ENCODE measurements around the gene PI3.

The PI3 gene

DNA sequence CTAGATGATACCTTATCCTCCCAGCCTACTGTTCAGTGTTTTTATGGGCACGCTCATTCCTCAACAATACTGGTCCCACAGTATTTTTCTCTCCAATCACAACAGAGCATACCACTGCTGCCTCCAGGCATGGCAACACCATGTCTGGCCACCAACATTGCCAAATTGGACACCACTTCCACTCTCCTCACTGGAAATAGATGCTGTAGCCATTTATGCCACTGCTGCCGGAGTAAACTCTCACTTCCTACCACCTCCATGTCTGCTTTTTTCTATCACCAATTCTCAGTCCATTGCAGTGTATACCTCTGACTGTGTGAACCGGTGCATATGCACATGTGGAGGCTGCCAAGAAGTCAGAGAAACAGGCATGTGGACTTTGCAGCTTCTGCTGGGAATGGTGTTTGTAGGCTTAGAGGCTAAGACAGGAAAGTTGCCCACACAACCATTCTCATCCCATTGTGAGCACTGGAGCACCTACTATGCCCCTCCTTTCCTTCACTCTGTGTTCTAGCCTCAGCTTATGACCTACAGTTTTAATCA lies 14.4 kb downstream of the PI3 start:
- TF ChIP-seq ZFX (IDR thresholded peaks at IDR 0.05; ENCODE audit: borderline replicate concordance) = no peak
- TF ChIP-seq, protein P1, sequence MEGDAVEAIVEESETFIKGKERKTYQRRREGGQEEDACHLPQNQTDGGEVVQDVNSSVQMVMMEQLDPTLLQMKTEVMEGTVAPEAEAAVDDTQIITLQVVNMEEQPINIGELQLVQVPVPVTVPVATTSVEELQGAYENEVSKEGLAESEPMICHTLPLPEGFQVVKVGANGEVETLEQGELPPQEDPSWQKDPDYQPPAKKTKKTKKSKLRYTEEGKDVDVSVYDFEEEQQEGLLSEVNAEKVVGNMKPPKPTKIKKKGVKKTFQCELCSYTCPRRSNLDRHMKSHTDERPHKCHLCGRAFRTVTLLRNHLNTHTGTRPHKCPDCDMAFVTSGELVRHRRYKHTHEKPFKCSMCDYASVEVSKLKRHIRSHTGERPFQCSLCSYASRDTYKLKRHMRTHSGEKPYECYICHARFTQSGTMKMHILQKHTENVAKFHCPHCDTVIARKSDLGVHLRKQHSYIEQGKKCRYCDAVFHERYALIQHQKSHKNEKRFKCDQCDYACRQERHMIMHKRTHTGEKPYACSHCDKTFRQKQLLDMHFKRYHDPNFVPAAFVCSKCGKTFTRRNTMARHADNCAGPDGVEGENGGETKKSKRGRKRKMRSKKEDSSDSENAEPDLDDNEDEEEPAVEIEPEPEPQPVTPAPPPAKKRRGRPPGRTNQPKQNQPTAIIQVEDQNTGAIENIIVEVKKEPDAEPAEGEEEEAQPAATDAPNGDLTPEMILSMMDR (IDR thresholded peaks at IDR 0.05) = no peak
- H3K27ac ChIP-seq = no peak overlapping the region

DNA sequence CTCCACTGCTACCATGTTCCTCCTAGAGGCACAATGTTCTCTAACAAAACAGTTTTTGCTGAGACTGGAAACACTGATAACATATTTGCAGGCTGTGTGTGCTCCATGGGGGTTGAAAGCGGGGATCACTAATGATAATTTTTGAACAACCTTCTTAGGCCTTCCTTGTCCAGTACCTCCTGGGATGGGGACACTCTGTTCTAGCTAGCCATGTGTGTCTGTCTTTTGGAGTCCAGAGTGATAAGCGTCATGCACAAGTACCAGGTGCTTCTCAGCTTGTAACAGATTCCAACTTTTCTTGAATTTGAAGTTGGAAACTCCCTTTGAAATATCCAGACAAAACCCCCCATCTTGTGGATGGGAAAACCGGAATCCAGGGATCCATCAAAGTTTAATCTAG lies 15.2 kb downstream of the PI3 start:
- no peak for TF ChIP-seq ZFX (IDR thresholded peaks at IDR 0.05; ENCODE audit: borderline replicate concordance)
- TF ChIP-seq, protein P1 (IDR thresholded peaks at IDR 0.05) = no peak
- H3K27ac ChIP-seq = no peak overlapping the region

DNA sequence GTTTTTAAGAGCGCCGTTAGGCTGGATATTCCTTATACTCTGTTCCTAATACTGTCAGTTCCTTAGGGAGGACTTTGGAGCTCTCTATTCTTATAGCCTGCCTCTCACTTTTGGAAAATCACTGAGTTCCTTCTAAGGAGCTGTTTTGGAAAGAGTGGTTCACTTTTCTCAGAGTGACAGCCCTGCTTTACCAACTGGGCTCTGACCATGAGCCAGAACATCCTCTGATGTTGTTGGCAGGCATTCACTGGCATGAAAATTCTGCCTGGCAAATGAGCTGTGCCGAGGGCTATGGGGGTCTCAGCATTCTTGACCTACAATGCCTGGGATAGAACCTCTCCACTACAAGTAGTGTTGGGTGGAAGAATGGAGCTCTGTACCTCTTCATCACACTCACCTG lies 17.2 kb downstream of the PI3 start:
- TF ChIP-seq, protein P1 (IDR thresholded peaks at IDR 0.05) = no peak
- TF ChIP-seq ZFX (IDR thresholded peaks at IDR 0.05; ENCODE audit: borderline replicate concordance) = no peak
- no peak overlapping the region for H3K27ac ChIP-seq

DNA sequence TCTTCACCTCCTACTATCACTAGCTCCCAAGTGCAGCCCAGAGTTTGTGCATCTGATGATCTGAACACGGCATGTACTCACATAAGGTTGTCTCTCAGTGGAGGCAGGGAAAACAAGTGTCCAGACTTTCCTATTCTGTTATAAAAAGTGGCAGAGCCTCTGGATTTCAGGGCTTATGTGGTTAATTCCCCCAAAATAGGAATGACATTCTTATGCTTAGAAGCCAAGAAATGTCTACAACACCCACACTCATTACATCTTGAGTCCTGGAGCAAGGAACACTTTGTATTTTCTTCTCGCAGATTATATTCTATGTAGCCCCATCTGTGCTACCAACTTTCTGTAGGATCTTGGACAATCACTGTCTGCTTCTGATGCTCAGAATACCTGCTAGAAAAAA lies 18.6 kb downstream of the PI3 start:
- H3K27ac ChIP-seq = no peak overlapping the region
- no peak for TF ChIP-seq ZFX (IDR thresholded peaks at IDR 0.05; ENCODE audit: borderline replicate concordance)
- TF ChIP-seq, protein P1 (IDR thresholded peaks at IDR 0.05) = no peak

DNA sequence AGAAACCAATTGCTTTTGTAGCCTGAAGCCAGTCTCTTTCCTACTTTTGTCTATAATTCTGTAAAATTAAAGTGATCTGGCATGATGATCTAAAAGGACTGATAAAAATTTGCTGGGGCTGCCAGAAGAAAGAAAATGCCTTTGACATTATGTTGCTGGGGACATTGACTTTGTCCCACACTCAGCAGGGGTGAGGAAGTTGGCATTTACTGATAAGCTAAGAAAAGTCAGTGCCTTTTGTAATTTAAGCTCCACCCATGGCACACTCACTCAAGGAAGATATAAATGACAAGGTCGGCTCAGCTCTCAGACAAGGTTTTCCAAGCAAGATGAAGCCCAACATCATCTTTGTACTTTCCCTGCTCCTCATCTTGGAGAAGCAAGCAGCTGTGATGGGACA lies 32.0 kb downstream of the PI3 start, which contains the start of gene SEMG1:
Gene SEMG1 (plus strand): TSS at position 309 of the 400 bp plus-strand sequence. CDS start 21 bp downstream, at position 330.
- no peak within 1 kb of the TSS for H3K27ac ChIP-seq
- TF ChIP-seq, protein P1 (IDR thresholded peaks at IDR 0.05) = no peak
- TF ChIP-seq ZFX (IDR thresholded peaks at IDR 0.05; ENCODE audit: borderline replicate concordance) = no peak

DNA sequence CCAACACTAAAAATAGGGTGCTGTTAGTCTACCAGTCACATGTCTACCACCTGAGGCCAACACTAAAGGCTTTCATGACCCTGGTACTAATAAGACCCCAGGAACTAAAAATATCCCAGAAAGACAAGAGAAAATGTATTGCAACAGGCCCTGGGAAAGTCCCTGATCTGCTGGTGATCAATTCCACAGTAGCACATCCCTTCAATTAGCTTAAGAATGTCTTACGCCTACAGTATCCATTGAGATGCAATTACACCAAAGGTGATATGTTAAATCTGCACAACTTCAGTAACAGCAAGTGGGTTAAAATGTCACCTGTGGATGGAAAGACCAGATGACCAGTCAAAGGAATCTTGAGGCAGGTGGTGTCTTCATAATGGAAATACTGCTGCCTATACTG lies 35.2 kb downstream of the PI3 start:
- H3K27ac ChIP-seq = no peak overlapping the region
- TF ChIP-seq, protein P1 (IDR thresholded peaks at IDR 0.05) = no peak
- no peak for TF ChIP-seq ZFX (IDR thresholded peaks at IDR 0.05; ENCODE audit: borderline replicate concordance)

DNA sequence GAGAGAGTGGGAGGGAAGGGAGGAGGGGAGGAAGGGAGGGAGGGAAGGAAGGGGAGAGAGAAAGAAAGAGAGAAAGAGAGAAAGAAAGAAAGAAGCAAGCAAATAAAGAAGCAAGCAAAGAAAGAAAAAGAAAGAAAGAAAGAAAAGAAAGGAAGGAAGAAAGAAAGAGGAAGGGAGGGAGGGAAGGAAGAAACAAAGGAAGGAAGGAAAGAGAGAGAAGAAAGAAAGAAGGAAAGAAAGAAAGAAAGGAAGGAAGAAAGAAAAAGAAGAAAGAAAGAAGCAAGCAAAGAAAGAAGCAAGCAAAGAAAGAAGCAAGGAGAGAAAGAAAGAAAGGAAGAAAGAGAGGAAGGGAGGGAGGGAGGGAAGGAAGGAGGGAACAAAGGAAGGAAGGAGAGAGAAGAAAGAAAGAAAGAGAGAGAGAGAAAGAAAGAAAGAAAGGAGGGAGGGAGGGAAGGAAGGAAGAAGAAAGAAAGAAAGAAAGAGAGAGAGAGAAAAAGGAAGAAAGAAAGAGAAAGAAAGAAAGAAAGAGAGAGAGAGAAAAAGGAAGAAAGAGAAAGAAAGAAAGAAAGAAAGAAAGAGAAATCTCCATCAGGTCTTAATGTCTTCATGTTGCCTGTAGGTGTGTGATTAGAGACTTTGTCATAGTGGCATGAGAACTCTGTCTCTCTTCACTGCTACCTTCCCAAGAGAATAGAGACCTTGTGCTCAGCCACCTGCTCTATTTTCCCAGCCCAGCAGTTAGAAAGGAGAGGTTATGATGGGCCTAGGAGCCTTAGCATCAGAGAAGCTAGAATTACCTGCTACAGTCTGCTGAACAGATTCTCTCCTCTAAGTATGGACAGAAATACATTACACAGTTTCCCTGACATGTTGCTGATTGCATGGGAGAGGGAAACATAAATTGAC lies 37.1 kb downstream of the PI3 start:
- H3K27ac ChIP-seq = no peak overlapping the region
- TF ChIP-seq, protein P1 (IDR thresholded peaks at IDR 0.05) = no peak
- TF ChIP-seq ZFX (IDR thresholded peaks at IDR 0.05; ENCODE audit: borderline replicate concordance) = no peak

Measured in 22Rv1 (cell line).